HG03571 (cell line): ENCODE measurements around the gene ENDOU.
"Not testable (repeated sequence)": the region's sequence is repeated elsewhere in the genome, so short reads cannot be mapped to it uniquely, and the experiment has no call there.

Experiments
- ATAC-seq: cut with Tn5 transposase; IDR thresholded peaks from one replicate; pipeline ENCODE4 v1.9.1; 2021; ENCODE audit not compliant: unreplicated experiment

ENDOU gene

GRCh38 chr12:47698055-47698454 lies 27.2 kb downstream of the ENDOU start:
- ATAC-seq = no peak

- no peak for ATAC-seq
Observed at GRCh38 chr12:47689215-47689614, 36.1 kb downstream of the ENDOU start.

GRCh38 chr12:47687636-47688035 lies 37.7 kb downstream of the ENDOU start:
- no peak for ATAC-seq

GRCh38 chr12:47686645-47687240 lies 38.5 kb downstream of the ENDOU start:
- ATAC-seq = no peak

GRCh38 chr12:47679785-47680184 lies 45.5 kb downstream of the ENDOU start:
- no peak for ATAC-seq

- no peak for ATAC-seq
Observed at GRCh38 chr12:47672068-47672467, 53.2 kb downstream of the ENDOU start.

- ATAC-seq = not testable (repeated sequence)
Observed at GRCh38 chr12:47667935-47668334, 57.4 kb downstream of the ENDOU start.
